MM.1S (cell line): ENCODE measurements around the gene PLA2G6.

Source experiments
- DNase-seq: peaks from one replicate; pipeline ENCODE4 v3.0.0-alpha.2; 2015
- H2AFZ ChIP-seq: fragments of 300-600 bp; sonication (generic); 2 replicates; pipeline ENCODE4 v1.6.0; 2016; ENCODE audit warnings: antibody characterized with exemption, low read length
- H3F3A ChIP-seq: fragments of 300-600 bp; sonication (generic); 2 replicates; pipeline ENCODE4 v1.6.1; 2016; ENCODE audit warnings: mild to moderate bottlenecking, antibody characterized with exemption, low read length, moderate library complexity, mixed read lengths; ENCODE audit not compliant: insufficient read depth
- H3K27ac ChIP-seq: fragments of 300-600 bp; sonication (generic); 2 replicates; pipeline ENCODE4 v1.5.1; 2016; ENCODE audit warnings: mild to moderate bottlenecking, low read length
- H3K27me3 ChIP-seq: fragments of 300-600 bp; sonication (generic); replicated peaks from 2 replicates; pipeline ENCODE4 v1.6.0; 2016; ENCODE audit warnings: low read length; ENCODE audit not compliant: insufficient read depth
- H3K36me3 ChIP-seq: fragments of 300-600 bp; sonication (generic); replicated peaks from 2 replicates; pipeline ENCODE4 v1.6.1; 2016; ENCODE audit warnings: mild to moderate bottlenecking, low read length, mixed read lengths; ENCODE audit not compliant: insufficient read depth
- H3K4me1 ChIP-seq: fragments of 300-600 bp; sonication (generic); 2 replicates; pipeline ENCODE4 v1.6.1; 2016; ENCODE audit warnings: low read length, mixed read lengths
- H3K4me2 ChIP-seq: fragments of 300-600 bp; sonication (generic); 2 replicates; pipeline ENCODE4 v1.6.0; 2016; ENCODE audit warnings: low read depth, low read length
- H3K4me3 ChIP-seq: fragments of 300-600 bp; sonication (generic); 2 replicates; pipeline ENCODE4 v1.5.1; 2016; ENCODE audit warnings: low read length, mixed read lengths
- H3K79me2 ChIP-seq: fragments of 300-600 bp; sonication (generic); 2 replicates; pipeline ENCODE4 v1.6.1; 2016; ENCODE audit warnings: mixed run types, low read length, mixed read lengths
- H3K9ac ChIP-seq: fragments of 300-600 bp; sonication (generic); 2 replicates; pipeline ENCODE4 v1.6.1; 2016; ENCODE audit warnings: low read length, mixed read lengths
- H3K9me2 ChIP-seq: fragments of 300-600 bp; sonication (generic); replicated peaks from 2 replicates; pipeline ENCODE4 v1.6.1; 2016; ENCODE audit warnings: mild to moderate bottlenecking, low read length, mixed read lengths; ENCODE audit not compliant: insufficient read depth
- H3K9me3 ChIP-seq: fragments of 300-600 bp; sonication (generic); replicated peaks from 2 replicates; pipeline ENCODE4 v1.6.1; 2016; ENCODE audit warnings: mild to moderate bottlenecking, low read length, mixed read lengths; ENCODE audit not compliant: insufficient read depth
- H4K20me1 ChIP-seq: fragments of 300-600 bp; sonication (generic); 2 replicates; pipeline ENCODE4 v1.6.1; 2016; ENCODE audit warnings: mild to moderate bottlenecking, low read length, moderate library complexity, mixed read lengths; ENCODE audit not compliant: insufficient read depth
- CTCF ChIP-seq: fragments of 300-600 bp; sonication (generic); IDR thresholded peaks from 2 replicates; pipeline ENCODE4 v1.5.1; 2016; ENCODE audit warnings: antibody characterized with exemption, low read length, mixed read lengths
- EZH2 ChIP-seq: fragments of 300-600 bp; sonication (generic); optimal IDR thresholded peaks from 2 replicates; pipeline ENCODE3; 2017; ENCODE audit warnings: low read depth, mild to moderate bottlenecking, antibody characterized with exemption, low read length, mixed read lengths
- EZH2phosphoT487 ChIP-seq: fragments of 300-600 bp; sonication (generic); IDR thresholded peaks from 2 replicates; pipeline ENCODE4 v1.6.1; 2018; ENCODE audit warnings: antibody characterized with exemption, low read length

PLA2G6 gene

GRCh38 chr22:38109371-38110001, 72.1 kb downstream of the PLA2G6 start:
- Histone ChIP-seq H3K4me1 (peaks cover 3% of the 10 kb centered on the region), H4K20me1 (no peaks in the 10 kb centered on the region), H3K36me3 (no peaks in the 10 kb centered on the region), H3K9me3 (no peaks in the 10 kb centered on the region), H2AFZ (no peak overlapping the region), H3K9me2 (no peaks in the 10 kb centered on the region), H3K9ac (no peak overlapping the region), H3K27me3 (no peaks in the 10 kb centered on the region), H3K79me2 (no peaks in the 10 kb centered on the region), H3K4me2 (no peak overlapping the region), H3F3A (peaks cover 8% of the 10 kb centered on the region), H3K27ac (no peak overlapping the region), H3K4me3 (no peak overlapping the region)
- no peak for DNase-seq
- TF ChIP-seq CTCF, result no peak
- no peak for TF ChIP-seq EZH2phosphoT487
- TF ChIP-seq EZH2, result no peak

- TF ChIP-seq CTCF (no peak), EZH2 (no peak), EZH2phosphoT487 (no peak)
- Histone ChIP-seq H3K27ac (no peak overlapping the region), H3K27me3 (no peaks in the 10 kb centered on the region), H4K20me1 (no peaks in the 10 kb centered on the region), H3K9me3 (no peaks in the 10 kb centered on the region), H3K4me2 (no peak overlapping the region), H3K36me3 (no peaks in the 10 kb centered on the region), H3K79me2 (no peaks in the 10 kb centered on the region), H3K9ac (no peak overlapping the region), H3K9me2 (no peaks in the 10 kb centered on the region), H2AFZ (no peak overlapping the region), H3K4me1 (peaks cover 7% of the 10 kb centered on the region), H3K4me3 (no peak overlapping the region), H3F3A (peaks cover 8% of the 10 kb centered on the region)
- no peak for DNase-seq
These were observed 72.9 kb downstream of the PLA2G6 start for GRCh38 chr22:38108561-38109319.

GRCh38 chr22:38107692-38108515, 73.7 kb downstream of the PLA2G6 start:
- Histone ChIP-seq H3K36me3 (no peaks in the 10 kb centered on the region), H3F3A (peaks cover 8% of the 10 kb centered on the region), H3K27ac (no peak overlapping the region), H3K9ac (no peak overlapping the region), H3K9me3 (no peaks in the 10 kb centered on the region), H4K20me1 (no peaks in the 10 kb centered on the region), H3K4me1 (peaks cover 7% of the 10 kb centered on the region), H3K79me2 (no peaks in the 10 kb centered on the region), H3K4me2 (no peak overlapping the region), H2AFZ (no peak overlapping the region), H3K4me3 (no peak overlapping the region), H3K9me2 (no peaks in the 10 kb centered on the region), H3K27me3 (no peaks in the 10 kb centered on the region)
- no peak for DNase-seq
- TF ChIP-seq EZH2, result no peak
- no peak for TF ChIP-seq CTCF
